HG02981 (cell line): ENCODE results near the gene MTHFD1L.

Experiments
- ATAC-seq: cut with Tn5 transposase; IDR thresholded peaks from one replicate; pipeline ENCODE4 v1.9.1; 2021; ENCODE audit warnings: mild to moderate bottlenecking, moderate library complexity; ENCODE audit not compliant: unreplicated experiment

Gene MTHFD1L

DNA sequence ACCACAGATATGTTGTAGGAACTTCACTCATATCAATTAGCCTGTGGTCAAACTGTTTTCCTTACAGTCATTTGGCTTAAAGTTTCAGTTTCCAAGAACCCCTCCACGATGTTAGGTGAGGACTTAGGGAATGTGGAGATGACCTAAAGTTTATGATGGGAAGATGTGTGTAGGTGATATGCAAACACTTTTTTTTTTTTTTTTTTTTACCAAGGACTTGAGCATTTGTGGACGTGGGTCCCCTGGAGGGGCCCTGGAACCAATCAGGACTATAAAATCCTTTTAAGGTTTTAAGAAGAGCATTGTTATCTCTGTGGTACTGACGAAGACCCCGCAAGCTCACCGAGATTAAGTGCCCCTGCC, 478 bp upstream of the MTHFD1L start:
- ATAC-seq = no peak

DNA sequence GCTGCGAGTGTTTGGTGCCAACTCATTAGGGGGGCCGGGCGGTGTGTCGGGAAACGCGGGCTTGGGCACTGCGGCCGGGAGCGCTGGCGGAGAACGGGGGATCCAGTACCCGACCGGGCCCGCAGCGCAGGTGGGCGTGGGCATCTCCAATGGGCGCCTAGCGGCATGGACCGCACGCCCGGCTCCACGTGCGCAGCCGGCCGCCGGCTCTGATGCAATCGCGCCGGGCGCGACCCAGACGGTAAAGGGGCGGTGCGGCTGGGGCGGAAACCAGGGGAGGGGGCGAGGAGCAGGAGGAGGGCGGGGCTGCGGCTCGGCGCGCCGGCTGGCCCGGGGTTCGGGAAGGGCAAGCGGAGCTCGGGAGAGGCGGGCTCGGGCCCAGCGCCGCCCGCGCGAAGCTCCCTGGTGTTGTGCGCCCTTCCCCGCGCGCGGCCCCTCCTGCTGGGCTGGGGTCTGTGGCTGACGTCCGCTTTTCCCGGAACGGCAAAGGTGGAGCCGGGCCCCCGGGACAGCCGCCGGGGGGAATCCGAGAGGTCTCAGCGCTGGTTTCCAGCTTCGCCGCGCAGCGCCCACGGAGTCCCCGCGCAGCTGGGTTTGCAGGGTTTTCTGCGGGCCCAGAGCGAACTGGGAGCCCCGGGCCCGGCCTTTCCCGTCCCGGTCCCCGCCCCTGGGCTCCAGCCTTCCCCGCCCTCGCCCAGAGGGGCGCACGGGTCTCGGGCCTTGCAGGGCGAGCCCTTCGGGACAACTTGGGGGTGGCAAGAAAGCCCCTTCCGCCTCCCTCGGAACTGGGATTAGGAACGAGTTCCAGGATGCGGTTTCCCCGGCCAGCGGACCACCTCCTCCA, 867 bp downstream of the MTHFD1L start:
- peak; percentile 66 for ATAC-seq

DNA sequence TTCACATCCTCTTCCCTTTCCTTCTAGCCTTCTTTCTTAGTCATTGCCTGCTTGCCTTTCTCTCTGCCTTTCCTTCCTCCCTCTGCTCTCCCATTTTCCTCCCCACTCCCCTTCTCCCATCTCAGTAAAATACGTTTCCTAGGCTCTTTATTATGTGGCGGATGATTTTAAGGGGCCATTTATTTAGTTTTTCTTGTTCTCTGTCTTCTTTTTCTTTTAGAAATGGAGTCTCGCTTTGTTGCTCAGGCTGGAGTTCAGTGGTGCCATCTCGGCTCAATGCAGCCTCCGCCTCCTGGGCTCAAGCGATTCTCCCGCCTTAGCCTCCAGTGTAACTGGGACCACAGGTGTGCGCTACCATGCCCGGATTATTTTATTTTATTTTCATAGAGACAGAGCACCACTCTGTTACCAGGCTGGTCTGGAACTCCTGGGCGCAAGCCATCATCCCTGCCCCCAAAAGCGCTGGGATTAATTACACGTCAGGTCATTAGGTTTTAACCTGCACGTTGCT, 1.5 kb downstream of the MTHFD1L start:
- no peak for ATAC-seq

DNA sequence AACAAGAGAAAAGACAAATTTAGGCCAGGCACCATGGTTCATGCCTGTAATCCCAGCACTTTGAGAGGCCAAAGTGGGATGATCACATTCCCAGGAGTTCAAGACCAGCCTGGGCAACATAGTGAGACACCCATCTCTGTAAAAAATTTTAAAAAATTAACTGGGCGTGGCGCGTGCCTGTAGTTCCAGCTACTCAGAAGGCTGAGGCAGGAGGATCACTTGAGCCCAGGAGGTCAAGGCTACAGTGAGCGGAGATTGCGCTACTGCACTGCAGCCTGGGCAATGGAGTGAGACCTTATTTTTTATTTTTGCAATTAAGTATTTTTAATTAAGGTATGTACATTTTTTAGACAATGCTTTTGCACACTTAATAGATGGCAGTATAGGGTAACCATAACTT, 3.3 kb downstream of the MTHFD1L start:
- no peak for ATAC-seq

DNA sequence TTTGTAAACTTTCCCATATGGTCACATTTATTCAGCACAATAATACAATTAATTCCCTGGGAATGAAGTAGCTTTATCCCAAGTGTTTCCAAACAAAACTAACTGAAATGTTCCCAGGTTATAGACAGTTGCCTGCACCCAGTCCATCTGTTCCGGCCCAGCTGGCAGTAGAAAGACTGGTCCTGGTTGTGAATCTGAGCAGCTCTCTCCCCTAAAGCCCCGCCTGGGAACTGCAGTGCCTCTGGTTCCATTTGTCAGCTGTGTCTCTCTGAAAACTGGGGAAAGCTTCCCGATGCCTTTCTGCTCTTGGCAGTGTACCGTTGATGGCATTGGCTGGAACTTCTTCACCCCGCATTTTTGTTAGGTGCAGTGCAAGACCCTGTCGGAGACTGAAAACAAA, 8.7 kb downstream of the MTHFD1L start:
- no peak for ATAC-seq

DNA sequence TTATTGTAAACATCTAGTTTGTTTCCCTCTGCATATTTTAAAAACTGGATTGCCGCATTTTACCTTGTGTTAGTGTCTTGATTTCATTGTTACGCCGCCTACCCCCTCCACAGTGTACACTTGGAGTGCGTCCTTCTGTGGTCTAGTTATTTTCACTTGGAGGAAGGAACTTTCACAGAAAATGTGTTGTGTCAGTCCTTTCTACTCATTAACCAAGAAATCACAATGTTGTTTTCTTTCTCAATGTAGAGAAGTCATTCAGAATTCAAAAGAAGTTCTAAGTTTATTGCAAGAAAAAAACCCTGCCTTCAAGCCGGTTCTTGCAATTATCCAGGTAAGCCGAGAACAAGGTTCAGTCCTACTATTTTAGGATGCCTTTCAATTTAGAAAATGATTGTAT, 10.3 kb downstream of the MTHFD1L start:
- no peak for ATAC-seq

DNA sequence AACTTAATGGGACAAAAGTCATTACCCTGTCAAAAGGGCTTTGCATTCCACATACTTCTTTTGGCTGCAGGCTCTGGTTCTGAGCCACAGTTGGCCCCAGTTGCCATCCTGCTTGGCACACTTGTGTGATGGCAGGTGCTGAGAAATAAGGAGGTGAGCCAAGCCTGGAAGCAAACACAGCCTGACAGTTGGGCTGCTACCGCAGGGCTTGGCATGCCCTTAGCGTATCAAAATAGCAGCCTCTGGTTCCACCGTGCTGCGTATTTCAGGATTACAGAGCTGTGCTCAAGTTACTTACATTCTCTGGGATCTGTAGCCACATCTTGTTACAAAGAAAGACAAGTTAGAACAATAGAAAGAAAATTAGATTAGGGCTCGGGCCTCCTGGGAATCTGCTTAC, 11.1 kb downstream of the MTHFD1L start:
- no peak for ATAC-seq

DNA sequence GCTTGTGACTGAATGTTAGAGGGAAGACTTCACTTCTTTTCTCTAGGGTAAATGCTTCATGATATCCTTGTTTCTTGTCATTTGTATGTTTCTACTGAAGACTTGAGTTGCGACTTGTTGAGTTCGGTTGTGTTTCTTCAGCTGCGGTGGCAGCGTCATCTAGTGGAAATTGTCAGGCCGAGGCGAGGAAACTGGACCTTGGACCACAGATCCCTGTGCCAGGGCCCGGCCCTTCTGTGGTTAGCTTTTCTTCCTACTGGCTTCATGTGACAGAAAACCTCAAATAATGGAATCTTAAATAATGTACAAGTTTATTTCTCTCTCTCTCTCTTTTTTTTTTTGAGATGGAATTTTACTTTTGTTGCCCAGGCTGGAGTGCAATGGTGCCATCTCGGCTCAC, 12.4 kb downstream of the MTHFD1L start:
- no peak for ATAC-seq

DNA sequence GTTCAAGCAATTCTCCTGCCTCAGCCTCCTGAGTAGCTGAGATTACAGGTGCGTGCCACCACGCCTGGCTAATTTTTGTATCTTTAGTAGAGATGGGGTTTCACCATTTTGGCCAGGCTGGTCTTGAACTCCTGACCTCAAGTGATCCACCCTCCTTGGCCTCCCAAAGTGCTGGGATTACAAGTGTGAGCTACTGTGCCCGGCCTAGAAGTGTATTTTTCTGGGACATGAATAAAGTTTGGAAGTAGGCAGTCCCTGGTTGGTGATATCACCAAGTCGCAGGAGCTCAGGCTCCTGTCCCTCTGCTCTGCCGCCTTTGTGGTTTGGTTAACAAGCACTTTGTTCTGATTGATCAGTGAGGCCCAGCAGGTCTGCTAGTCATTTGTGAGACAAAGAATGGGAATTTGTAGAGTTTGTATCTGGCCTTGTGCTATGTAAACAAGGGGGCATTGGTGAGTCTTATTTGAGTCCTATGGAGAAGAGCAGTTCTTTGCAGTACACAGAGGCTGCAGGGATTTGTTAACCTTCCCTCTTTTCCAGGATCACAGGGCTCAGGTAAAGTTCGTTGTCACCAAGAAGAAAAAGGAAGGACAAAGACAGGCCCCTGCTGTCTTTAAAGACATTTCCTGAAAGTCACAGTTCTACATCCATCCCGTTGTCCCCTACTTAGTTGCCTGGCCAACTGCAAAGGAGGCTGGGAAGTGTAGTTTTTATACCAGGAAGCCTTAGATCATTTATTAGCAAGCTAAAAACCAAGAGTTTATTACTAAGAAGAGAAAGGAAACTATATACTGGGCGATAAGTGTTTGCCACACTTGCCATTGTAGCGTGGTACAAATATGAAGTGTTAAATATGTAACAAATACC, 13.1 kb downstream of the MTHFD1L start:
- ATAC-seq = no peak

DNA sequence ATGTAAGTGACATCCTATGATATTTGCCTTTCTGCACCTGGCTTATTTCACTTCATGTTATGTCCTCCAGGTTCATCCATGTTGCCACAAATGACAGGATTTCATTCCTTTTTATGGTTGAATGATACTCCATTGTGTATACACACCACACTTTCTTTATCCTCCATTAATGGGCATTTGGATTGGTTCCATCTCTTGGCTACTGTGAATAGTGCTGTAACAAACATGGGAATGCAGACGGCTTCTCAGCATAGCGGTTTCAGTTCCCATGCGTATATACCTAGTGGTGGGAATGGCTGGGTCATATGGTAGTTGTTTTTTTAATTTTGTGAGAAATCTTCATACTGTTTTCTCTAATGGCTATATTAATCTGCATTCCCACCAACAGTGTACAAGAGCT, 14.8 kb downstream of the MTHFD1L start:
- ATAC-seq = no peak

DNA sequence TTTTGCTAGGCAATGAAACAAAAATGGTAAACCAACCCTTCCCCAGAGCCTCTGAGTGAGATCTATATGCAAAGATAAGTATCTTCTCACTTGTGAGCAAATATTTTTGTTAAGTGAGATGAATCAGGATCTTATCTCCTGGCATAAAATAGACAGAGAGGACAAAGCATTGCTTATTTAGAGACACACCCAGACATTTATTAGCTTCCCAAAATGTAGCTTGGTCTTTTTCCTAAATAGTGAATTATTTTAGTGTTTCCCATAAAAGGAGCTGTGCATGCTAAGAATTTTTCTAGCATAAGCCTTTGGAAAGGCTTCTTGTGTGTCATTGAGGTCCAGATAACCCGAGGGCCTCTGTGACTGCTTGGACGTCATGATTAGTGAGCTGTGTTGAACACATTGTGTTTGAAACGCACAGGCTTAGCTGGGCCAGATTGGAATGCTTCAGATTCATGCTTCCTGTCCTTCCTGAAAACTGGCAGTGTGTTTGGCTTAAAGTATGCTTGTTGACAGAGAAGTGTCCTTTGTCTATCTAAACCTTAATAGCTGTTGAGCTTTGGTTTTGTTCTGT, 16.5 kb downstream of the MTHFD1L start:
- ATAC-seq = no peak

DNA sequence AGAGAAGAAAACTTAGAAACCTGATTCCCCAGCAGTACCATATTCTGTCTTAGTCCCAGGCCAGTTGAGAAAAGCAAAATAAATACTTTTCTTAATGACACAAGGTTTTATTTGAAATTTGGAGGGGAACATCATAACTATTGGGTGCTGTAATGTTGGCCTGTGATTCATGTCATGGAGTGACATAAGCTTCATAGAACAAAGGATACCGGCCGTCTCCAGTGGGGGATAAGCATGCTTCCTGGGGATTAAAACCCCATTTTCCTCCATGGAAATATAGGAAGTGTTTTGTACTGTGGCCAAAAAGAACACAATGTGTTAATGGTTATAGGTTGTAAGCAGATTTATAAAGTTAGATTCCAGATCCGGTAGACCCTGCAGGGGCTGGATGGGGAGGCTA, 18.0 kb downstream of the MTHFD1L start:
- no peak for ATAC-seq

DNA sequence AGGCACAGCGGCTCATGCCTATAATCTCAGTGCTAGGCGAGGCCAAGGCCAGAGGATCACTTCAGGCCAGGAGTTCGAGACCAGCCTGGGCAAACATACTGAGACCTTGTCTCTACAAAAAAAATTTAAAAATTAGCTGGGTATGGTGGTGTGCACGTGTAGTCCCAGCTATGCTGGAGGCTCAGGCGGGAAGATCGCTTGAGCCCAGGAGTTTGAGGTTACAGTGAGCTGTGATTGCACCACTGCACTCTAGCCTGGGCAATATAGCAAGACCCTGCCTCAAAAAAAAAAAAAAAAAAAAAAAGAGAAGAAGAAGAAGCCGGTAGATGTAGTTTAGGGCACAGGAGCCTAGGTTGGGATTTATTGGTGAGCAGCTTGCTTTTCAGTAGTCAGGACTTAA, 20.7 kb downstream of the MTHFD1L start:
- no peak for ATAC-seq

DNA sequence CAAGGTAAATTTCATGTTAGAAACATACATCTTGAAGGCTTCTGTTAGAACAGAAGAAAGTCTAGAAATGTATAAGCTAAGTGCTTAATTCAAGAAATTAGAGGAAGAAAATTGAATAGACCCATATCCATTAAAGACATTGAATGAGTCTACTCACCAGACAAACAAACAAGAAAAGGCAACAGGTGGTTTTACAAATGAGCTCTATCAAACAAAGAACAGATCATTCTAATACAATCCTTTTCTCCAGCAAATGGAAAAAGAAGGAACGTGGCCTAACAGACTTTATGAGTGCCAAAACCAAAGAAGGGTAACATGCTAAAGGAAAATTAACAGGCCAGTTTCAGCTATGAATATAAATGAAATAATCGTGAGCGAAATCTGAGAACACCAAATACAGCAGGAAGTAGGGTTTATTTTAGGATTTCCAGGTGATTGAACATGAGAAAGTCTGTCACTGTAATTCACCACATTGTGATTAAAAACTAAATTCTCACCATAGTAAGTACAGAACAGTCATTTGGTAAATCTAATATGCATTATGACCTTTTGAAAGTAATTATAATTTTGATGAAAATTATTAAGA, 22.6 kb downstream of the MTHFD1L start:
- ATAC-seq = no peak

DNA sequence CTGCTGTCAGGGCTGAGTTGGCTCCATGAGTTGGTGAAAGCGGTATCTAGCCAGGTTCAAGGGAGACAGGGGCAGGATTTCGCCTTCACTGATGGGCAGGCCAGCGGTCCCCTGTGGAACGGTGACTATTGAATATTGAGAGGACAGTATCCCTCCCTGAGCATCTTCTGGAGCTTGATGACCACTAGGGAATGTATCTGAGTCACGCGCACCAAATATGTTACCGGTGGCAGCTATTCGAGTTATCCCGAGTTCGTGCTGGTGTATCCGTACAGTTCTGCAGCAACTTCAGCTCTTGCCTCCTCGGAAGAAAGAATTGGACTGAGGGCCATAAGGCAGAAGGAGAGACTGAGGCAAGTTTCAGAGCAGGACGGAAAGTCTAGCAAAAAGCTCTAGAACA, 24.8 kb downstream of the MTHFD1L start:
- ATAC-seq = no peak

DNA sequence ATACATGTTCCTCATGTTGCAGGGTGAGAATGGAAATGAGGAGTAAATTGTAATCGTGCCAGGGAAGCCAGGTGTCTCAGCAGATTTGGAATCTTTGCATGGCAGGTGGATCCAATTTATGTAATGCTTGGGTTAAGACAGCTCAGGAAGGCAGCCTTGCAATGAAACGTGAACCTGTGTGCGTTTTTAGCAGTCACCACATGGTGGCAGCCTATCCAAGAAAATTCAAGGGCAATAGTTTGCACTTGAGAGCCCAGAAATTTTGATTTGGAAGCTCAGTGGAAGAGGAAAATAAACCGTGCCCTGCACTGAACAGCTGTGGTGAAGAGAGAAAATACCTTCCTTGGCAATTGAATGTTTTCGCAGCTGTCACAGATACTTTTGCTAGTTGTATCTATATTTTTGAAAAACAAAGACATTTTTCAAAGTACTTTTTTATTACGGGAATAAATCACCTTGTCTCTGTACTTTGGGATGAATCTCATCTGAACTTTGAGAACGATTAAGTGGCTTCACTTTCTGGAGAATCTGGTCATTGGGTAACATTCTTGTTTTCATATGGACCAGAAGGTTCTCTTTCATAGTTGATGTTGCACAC, 26.5 kb downstream of the MTHFD1L start:
- ATAC-seq = peak; percentile 46

DNA sequence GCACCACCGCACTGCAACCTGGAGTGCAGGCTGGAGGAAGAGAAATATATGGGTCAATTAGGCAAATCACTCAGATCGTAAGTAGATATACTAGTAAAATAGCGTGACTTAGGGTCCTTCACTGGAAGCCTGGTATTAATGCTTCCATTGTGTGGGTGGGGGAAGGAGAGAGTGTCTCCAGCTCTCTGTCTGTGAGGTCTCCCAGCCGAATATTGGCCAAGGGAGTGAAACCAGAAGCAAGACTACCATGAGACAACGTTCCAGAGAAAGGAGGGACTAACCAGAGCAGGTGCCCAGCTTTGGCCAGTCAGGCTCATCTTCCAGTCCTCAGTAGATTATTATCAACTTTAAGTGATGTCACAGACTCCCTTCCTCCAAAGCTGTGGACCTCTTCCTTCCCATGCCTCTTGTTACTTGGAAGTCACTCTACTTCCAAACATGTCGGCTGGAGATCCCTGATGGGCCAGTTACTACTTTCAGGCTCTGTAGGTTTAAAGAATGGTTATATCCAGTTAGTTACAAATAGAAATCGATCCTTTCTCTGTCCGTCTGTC, 28.8 kb downstream of the MTHFD1L start:
- ATAC-seq = no peak

DNA sequence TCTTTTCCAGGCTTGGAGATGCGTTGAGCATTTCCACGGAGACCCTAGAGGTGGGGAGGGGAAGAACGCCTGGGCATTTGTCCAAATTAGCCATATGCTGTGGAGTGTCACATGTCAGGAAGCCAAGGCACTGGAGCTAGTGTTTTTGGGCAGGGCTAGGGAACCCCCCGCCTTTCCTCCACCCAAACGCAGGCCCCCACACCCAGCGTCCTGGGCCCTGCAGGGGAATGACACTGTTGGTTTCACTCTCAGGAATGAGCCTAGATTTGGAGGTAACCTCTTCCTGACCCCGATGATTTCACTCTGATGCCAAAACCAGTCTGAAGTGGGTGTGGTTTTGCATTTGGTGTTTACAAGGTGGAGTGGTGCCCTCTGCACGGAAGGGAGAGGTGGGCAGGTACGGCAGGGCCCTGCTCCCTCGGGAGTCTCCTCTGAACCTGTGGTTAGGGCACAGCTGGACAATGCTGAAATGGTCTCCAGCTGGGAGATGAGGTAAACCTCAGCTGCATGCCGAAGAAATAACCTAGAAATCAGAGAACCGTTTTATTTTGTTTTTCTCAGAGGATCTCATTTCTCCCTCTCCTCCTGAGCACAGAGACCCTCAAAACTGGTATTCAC, 29.5 kb downstream of the MTHFD1L start:
- ATAC-seq = peak; percentile 44

DNA sequence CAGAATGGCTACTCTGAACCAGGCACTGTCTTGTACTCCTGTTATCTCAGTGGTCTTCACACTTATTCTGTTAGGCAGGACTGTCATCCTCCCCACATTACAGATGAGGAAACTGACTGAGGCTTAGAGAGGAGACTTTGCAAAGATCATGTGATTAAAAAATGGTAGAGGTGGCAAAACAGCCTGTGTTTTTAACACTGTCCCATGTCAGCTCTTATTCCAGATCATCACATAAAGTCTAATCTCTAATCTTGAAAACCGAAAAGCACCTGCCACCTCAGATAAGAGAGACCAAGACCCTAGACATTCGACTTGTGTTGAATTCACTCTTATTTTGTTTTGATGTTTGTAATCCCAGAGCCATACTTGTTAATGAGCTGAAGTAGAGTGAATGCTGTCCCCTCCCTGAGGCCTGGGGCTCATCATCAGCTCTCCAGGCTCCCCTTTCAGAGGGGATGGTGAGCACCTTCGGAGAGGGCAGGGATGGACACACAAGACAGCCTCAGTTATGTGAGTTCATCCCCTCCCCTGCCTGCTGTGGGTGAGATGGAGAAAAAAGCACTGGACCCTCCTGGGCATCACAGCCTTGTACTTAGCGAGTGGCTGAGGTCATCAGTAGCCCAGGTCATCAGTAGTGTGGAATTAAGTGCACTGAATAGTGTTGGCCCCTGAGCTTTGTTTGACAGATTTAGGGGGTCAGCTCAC, 30.6 kb downstream of the MTHFD1L start:
- no peak for ATAC-seq
